Dedifferentiated amniotic fluid mesenchymal stem cell (primary cell): ENCODE results near the gene FKBP2.
A peak's percentile ranks its signal among the peaks of the same experiment; 100 is the strongest.

Experiments
- DNase-seq: peaks from one replicate; pipeline ENCODE4 v3.0.0-alpha.2; 2016; ENCODE audit errors: extremely low spot score

FKBP2 gene

GRCh38 chr11:64219354-64219684 is 21.6 kb upstream of the FKBP2 start:
- DNase-seq = no peak

GRCh38 chr11:64219755-64220154 is 21.1 kb upstream of the FKBP2 start:
- DNase-seq = no peak

DNA sequence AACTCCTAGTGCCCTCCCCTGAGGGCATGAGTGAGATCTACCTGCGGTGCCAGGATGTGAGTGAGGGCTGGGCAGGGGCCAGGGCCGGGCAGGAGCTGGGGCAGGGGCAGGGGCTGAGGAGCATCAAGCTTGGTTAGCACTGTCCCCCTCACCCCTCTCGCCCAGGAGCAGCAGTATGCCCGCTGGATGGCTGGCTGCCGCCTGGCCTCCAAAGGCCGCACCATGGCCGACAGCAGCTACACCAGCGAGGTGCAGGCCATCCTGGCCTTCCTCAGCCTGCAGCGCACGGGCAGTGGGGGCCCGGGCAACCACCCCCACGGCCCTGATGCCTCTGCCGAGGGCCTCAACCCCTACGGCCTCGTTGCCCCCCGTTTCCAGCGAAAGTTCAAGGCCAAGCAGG is 20.6 kb upstream of the FKBP2 start:
- no peak for DNase-seq

DNA sequence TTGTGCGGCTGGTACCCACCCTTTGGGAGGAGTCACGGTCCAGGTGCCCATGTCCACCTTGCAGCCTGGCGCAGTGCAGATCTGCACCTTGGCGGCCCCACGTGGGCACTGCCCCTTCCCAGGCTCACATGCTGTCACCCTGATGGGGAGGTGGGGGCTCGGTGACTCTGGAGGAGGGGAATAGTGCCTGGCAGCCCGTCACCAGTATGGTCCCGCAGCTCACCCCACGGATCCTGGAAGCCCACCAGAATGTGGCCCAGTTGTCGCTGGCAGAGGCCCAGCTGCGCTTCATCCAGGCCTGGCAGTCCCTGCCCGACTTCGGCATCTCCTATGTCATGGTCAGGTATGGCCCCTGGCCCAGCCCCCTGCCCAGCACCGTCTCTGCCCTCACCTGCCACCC is 20.1 kb upstream of the FKBP2 start:
- no peak for DNase-seq

DNA sequence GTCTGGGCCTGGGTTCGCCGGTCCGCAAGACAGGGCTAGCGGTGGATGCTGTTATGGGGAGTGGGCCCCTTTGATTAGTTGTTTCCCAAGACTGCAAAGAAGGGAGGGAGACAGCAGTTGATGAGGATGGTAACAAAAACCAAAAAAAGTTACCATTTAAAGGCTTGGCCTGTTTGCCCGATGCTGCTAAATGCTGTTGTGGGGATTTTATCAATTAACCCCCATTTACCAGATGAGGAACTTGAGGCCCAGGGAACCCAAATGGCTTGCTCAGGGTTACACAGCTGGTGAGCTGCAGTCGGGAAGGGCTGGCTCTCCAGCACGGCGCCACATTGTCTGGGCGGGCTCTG is 18.3 kb upstream of the FKBP2 start:
- no peak for DNase-seq

DNA sequence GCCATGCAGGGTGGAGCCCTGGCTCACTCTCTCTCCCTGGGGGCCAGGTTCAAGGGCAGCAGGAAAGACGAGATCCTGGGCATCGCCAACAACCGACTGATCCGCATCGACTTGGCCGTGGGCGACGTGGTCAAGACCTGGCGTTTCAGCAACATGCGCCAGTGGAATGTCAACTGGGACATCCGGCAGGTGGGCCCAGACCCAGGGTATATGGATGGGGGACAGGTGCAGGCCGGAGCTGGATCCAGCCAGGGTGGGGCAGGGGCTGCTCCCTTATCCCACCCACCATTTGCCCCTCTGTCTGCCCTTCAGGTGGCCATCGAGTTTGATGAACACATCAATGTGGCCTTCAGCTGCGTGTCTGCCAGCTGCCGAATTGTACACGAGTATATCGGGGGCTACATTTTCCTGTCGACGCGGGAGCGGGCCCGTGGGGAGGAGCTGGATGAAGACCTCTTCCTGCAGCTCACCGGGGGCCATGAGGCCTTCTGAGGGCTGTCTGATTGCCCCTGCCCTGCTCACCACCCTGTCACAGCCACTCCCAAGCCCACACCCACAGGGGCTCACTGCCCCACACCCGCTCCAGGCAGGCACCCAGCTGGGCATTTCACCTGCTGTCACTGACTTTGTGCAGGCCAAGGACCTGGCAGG is 17.8 kb upstream of the FKBP2 start:
- no peak for DNase-seq

- no peak for DNase-seq
Observed at GRCh38 chr11:64224151-64224890, 16.6 kb upstream of the FKBP2 start.

GRCh38 chr11:64224891-64225607 is 15.8 kb upstream of the FKBP2 start:
- no peak for DNase-seq

DNA sequence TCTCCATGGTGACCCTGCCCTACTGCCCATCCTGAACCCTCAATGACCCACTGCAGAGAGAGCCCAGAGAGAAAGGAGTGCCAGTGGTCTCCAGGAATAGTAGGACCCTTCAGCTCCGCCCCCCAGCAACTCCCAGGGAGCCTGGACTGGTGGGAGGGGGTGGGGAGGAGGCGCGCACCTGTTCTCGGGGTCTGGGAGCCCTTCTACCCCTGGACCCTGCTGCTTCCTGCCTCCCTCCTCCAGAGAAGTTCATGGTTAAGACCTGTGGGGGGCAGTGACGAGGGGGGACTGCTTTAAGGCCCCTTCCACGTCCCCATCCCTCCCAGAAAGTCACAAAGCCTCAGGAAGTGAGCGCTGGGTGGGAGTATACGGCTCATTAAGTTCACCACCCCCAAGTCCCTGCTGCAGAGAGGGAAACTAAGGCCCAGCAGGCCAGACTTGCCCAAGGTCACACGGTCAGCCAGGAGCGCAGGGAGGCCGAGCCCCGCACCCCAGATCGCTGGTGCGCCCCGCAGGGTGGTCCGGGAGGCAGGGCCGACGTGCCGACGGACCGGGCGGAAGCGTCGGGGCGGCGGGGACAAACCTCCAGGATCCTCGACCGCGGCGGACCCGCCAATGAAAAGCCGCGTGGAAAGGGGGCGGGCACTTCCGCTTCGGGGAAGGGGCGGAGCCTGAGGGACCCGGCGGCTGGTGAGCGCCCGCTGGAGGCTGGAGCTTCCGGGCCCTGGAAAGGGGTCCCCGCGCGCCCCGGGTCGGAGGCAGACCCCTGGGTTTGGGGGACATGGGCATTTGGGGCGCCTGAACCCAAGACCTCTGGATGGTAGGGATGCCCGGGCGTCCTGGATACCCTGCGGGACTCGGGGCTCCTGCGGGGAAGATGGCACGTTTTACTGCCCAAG is 15.0 kb upstream of the FKBP2 start, which contains the start of the genes NUDT22 and TRPT1:
Gene NUDT22, plus strand, starts transcription at position 667 of the 899 bp plus-strand sequence. CDS start 379 bp downstream, outside the sequence.
Gene TRPT1, minus strand, starts transcription at position 579 of the 899 bp plus-strand sequence. Its CDS starts 326 bp downstream, at position 253.
- DNase-seq = peak; percentile 69

DNA sequence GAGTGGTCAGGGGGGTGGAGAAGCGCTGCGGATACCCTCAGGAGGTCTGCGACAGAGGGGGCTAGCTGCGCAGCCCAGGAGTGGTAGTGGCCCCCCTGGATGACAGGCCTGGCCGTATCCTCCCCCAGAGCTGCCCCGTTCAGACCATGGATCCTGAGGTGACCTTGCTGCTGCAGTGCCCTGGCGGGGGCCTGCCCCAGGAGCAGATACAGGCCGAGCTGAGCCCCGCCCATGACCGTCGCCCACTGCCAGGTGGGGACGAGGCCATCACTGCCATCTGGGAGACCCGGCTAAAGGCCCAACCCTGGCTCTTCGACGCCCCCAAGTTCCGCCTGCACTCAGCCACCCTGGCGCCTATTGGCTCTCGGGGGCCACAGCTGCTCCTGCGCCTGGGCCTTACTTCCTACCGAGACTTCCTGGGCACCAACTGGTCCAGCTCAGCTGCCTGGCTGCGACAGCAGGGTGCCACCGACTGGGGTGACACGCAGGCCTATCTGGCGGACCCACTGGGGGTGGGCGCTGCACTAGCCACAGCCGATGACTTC is 14.3 kb upstream of the FKBP2 start:
- DNase-seq = no peak

DNA sequence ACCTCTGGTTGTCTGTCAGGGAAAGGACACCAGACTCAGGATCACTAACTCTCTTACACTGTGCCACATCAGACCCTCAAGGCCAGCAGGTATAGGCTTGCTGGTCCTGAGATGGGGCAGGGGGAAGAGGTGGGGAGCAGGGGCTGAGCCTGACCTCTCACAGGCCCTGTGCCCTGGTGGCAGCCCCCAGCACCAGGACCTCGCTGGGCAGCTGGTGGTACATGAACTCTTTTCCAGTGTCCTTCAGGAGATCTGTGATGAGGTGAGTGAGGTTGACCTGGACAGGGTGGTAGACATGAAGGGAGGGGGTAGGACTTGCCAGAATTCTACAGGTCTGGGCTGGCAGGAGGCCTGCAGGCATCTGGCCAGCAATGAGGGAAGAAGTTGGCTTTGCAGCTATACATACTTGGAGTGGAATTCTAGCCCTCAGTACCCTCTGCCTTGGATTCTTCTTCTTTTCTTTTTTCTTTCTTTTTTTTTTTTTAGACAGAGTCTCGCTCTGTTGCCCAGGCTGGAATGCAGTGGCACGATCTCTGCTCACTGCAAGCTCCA is 13.4 kb upstream of the FKBP2 start:
- no peak for DNase-seq

DNA sequence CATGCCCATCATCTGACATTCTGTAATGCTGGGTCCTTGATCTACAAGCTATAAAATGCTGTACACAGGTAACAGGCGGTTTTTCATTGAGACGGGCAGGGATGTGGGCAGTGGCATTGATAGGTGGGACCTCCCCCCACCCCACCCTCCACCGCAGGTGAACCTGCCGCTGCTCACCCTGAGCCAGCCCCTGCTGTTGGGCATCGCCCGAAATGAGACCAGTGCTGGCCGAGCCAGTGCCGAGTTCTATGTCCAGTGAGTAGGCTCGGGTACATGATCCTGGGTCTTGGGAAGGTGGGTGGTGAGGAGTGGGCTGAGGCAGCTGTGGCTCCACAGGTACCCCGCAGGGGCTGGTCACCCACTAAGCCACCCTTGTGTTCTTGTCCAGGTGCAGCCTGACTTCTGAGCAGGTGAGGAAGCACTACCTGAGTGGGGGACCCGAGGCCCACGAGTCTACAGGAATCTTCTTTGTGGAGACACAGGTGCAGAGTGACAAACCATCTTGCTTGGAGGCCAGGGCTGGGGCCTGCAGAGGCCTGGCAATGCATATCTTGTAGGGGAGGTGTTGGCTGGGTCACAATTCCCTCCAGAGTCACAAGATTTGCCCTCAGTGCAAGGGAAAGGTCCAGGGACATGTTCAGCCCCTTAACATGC is 11.7 kb upstream of the FKBP2 start:
- DNase-seq = no peak

- no peak for DNase-seq
Observed at GRCh38 chr11:64229744-64230170, 11.1 kb upstream of the FKBP2 start.

DNA sequence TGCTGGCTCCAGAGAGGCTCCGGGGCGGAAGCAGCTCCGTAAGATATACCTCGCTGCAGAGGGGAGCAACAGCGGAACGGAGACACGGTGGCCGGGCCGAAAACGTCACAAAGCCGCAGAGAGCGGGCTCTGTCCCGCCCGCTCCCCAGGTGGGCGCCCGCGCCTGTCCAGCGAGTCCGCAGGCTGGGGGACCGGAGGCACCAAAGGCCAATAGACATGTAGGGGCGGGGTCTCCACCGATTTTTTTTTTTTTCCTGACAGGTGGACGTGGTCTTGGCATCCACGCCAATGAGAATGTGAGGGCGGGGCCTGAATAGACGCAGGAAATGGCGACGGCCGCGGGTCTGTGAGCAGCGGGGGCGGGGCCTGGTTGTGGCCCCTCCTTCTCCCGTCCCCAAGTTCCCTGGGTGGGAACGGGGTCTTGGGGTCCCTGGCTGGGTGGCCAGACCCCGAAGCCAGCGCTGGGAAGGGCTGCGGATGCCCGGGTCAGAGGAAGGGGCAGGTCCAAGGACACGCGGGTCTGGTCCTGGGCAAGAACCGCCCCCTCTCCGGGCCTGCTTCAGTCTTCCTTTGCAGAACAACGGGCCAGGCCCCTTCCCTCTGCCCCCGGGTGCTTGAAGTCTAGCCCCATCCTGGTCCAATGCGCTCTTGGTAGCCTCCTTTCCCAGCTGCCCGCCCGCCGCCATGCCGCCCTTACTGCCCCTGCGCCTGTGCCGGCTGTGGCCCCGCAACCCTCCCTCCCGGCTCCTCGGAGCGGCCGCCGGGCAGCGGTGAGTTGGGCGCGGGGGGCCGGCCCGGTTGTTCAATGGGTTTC is 10.5 kb upstream of the FKBP2 start, which contains the start of gene DNAJC4:
Gene DNAJC4, plus strand, starts transcription at position 378 of the 814 bp plus-strand sequence. Its CDS starts 307 bp downstream, at position 685.
- DNase-seq = peak; percentile 63

- no peak for DNase-seq
Observed at GRCh38 chr11:64230985-64231365, 9.9 kb upstream of the FKBP2 start.

GRCh38 chr11:64231546-64231945 is 9.3 kb upstream of the FKBP2 start:
- DNase-seq = no peak

GRCh38 chr11:64232182-64232966 is 8.5 kb upstream of the FKBP2 start:
- no peak for DNase-seq

- DNase-seq = no peak
Observed at GRCh38 chr11:64232967-64233315, 8.0 kb upstream of the FKBP2 start.
